ENCODE results near the gene DIPK1B. TPM values are rescaled to one million over a fixed set of nuclear protein-coding genes. Genes with fewer than 3 reads are reported as not detected.

The DIPK1B gene
- total and polyA plus RNA-seq, 2 experiments from 2014 or later = 18.7 to 60.0 TPM

DNA sequence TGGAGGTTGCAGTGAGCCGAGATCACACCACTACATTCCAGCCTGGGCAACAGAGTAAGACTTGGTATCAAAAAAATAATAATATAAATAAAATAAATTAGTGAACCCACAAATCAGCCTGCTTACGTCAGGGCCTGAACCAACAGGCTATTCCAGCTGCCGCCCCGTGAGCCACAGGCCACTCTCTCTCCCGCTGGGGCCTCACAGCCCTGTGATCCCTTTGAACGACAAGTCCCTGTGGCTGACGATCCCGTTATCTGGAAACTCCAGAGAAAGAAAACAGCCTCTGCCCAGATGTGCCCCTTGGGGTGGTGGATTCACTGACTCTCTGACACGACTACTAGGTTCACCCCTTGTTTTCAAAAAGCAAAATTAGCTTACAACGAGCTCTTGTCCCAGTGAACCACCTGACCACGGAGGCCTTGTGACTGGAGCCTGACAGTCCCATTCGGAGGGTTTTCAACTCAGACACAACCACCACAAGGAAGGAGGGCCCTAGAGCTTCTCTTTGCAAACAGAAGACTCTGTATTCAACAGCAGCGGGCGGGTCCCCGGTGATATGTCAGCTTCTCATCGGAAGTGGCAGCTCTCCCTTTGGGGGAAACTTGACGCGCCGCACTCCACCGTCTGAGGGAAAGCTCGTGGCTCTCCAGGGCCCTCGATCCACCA is 4.4 kb upstream of the DIPK1B start:
- no peak overlapping the region for H3K4me2 ChIP-seq
- no peak overlapping the region for H2AFZ ChIP-seq
- H3K9me2 ChIP-seq (ENCODE audit: insufficient read depth) = no peaks in the 10 kb centered on the region
- no peaks in the 10 kb centered on the region; the same call in 1 of the 2 replicates for H3K79me2 ChIP-seq (replicated peaks; ENCODE audit: insufficient read depth)
- H3K36me3 ChIP-seq (ENCODE audit: insufficient read depth) = no peaks in the 10 kb centered on the region
- H3K4me3 ChIP-seq = no peak overlapping the region
- DNase-seq (ENCODE audit: low spot score) = no peak
- H3K4me1 ChIP-seq (ENCODE audit: insufficient read depth) = peaks cover 4% of the 10 kb centered on the region; the same call in 1 of the 2 replicates
- TF ChIP-seq, protein P1, sequence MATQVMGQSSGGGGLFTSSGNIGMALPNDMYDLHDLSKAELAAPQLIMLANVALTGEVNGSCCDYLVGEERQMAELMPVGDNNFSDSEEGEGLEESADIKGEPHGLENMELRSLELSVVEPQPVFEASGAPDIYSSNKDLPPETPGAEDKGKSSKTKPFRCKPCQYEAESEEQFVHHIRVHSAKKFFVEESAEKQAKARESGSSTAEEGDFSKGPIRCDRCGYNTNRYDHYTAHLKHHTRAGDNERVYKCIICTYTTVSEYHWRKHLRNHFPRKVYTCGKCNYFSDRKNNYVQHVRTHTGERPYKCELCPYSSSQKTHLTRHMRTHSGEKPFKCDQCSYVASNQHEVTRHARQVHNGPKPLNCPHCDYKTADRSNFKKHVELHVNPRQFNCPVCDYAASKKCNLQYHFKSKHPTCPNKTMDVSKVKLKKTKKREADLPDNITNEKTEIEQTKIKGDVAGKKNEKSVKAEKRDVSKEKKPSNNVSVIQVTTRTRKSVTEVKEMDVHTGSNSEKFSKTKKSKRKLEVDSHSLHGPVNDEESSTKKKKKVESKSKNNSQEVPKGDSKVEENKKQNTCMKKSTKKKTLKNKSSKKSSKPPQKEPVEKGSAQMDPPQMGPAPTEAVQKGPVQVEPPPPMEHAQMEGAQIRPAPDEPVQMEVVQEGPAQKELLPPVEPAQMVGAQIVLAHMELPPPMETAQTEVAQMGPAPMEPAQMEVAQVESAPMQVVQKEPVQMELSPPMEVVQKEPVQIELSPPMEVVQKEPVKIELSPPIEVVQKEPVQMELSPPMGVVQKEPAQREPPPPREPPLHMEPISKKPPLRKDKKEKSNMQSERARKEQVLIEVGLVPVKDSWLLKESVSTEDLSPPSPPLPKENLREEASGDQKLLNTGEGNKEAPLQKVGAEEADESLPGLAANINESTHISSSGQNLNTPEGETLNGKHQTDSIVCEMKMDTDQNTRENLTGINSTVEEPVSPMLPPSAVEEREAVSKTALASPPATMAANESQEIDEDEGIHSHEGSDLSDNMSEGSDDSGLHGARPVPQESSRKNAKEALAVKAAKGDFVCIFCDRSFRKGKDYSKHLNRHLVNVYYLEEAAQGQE (IDR thresholded peaks at IDR 0.05; ENCODE audit: unreplicated experiment) = no peak
- TF ChIP-seq ZNF114 (CRISPR knock-in tag; IDR thresholded peaks at IDR 0.05) (no peak), EZH2phosphoT487 (IDR thresholded peaks at IDR 0.05; ENCODE audit: unreplicated experiment) (no peak), JUNB (IDR thresholded peaks at IDR 0.05; ENCODE audit: unreplicated experiment) (no peak), STAT1 (IDR thresholded peaks at IDR 0.05; ENCODE audit: unreplicated experiment) (no peak)
- TF ChIP-seq, protein P2, sequence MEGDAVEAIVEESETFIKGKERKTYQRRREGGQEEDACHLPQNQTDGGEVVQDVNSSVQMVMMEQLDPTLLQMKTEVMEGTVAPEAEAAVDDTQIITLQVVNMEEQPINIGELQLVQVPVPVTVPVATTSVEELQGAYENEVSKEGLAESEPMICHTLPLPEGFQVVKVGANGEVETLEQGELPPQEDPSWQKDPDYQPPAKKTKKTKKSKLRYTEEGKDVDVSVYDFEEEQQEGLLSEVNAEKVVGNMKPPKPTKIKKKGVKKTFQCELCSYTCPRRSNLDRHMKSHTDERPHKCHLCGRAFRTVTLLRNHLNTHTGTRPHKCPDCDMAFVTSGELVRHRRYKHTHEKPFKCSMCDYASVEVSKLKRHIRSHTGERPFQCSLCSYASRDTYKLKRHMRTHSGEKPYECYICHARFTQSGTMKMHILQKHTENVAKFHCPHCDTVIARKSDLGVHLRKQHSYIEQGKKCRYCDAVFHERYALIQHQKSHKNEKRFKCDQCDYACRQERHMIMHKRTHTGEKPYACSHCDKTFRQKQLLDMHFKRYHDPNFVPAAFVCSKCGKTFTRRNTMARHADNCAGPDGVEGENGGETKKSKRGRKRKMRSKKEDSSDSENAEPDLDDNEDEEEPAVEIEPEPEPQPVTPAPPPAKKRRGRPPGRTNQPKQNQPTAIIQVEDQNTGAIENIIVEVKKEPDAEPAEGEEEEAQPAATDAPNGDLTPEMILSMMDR (conservative IDR thresholded peaks at IDR 0.05; ENCODE audit: low read depth in 2 of 2) = no peak
- Mint-ChIP-seq H3K36me3 (ENCODE audit: low read depth) (no peaks in the 10 kb centered on the region), H3K27me3 (ENCODE audit: insufficient read depth, low read depth, poor library complexity) (peaks cover 13% of the 10 kb centered on the region), H3K27ac (no peak overlapping the region), H3K4me1 (no peaks in the 10 kb centered on the region), H3K9me3 (no peaks in the 10 kb centered on the region), H3K4me3 (no peak overlapping the region)
- H3F3A ChIP-seq (replicated peaks; ENCODE audit: low read depth) = 0 out of 2 replicates have a peak, but pooled peaks cover 7% of the 10 kb centered on the region
- no peak for ATAC-seq
- H3K27ac ChIP-seq (ENCODE audit: low read depth) = no peak overlapping the region
- peaks cover 13% of the 10 kb centered on the region for H3K27me3 ChIP-seq (ENCODE audit: insufficient read depth)
- H4K20me1 ChIP-seq (replicated peaks; ENCODE audit: insufficient read depth) = no peaks in the 10 kb centered on the region

DNA sequence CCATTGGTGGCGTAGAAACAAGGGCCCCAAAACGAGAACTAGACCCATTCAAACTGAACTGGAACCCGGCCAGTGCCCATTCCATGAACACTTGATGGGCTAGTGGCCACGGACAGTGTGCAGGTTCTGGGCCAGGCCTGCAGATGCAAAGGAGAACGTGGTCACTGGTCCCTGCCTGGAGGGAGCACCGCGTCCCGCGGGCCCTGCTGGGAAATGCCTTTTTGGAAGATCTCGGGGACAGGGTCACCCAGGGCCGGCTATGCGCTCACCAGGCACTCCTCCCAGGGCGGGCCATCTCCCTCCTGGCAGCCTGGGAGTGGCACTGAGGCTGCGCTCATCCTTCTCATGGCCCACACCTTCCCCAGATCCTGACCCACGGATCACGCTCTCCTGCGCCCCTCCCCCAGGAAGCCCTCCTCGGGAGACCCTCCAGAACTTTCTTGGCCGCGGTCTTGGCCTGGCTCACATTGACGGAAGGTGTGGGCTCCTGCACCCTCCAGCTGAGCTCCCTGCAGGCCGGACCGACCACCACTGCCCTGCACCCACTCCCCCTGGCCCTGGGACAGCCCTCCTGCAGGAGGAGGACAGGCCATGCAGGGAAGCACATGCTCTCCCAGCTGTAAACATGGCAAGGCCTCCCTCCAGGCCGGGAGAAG is 2.8 kb upstream of the DIPK1B start:
- Histone ChIP-seq H3K9me2 (ENCODE audit: insufficient read depth) (no peaks in the 10 kb centered on the region), H4K20me1 (replicated peaks; ENCODE audit: insufficient read depth) (peaks cover 7% of the 10 kb centered on the region), H3K4me2 (no peak overlapping the region), H3K4me1 (ENCODE audit: insufficient read depth) (peaks cover 4% of the 10 kb centered on the region; the same call in 1 of the 2 replicates), H3K4me3 (no peak overlapping the region), H3F3A (replicated peaks; ENCODE audit: low read depth) (0 out of 2 replicates have a peak, but pooled peaks cover 7% of the 10 kb centered on the region), H2AFZ (no peak overlapping the region), H3K79me2 (replicated peaks; ENCODE audit: insufficient read depth) (peaks cover 10% of the 10 kb centered on the region; the same call in 1 of the 2 replicates), H3K27ac (ENCODE audit: low read depth) (no peak overlapping the region), H3K27me3 (ENCODE audit: insufficient read depth) (peaks cover 13% of the 10 kb centered on the region), H3K36me3 (ENCODE audit: insufficient read depth) (no peaks in the 10 kb centered on the region)
- Mint-ChIP-seq H3K27ac (no peak overlapping the region), H3K4me1 (peaks cover 3% of the 10 kb centered on the region; the same call in 2 of the 3 replicates), H3K27me3 (ENCODE audit: insufficient read depth, low read depth, poor library complexity) (peaks cover 13% of the 10 kb centered on the region), H3K4me3 (no peak overlapping the region), H3K36me3 (ENCODE audit: low read depth) (no peaks in the 10 kb centered on the region), H3K9me3 (no peaks in the 10 kb centered on the region)
- DNase-seq (ENCODE audit: low spot score) (no peak), ATAC-seq (no peak)
- TF ChIP-seq POLR2AphosphoS5 (IDR thresholded peaks at IDR 0.05; ENCODE audit: low read depth) = no peak
- TF ChIP-seq STAT1 (IDR thresholded peaks at IDR 0.05; ENCODE audit: unreplicated experiment) = no peak
- TF ChIP-seq, protein P1 (IDR thresholded peaks at IDR 0.05; ENCODE audit: unreplicated experiment) = no peak
- TF ChIP-seq EZH2 (IDR thresholded peaks at IDR 0.05; ENCODE audit: low read depth, unreplicated experiment) = no peak
- TF ChIP-seq NANOG (IDR thresholded peaks at IDR 0.05; ENCODE audit: borderline replicate concordance) = no peak
- no peak for TF ChIP-seq EZH2phosphoT487 (IDR thresholded peaks at IDR 0.05; ENCODE audit: unreplicated experiment)
- no peak for TF ChIP-seq ZNF114 (CRISPR knock-in tag; IDR thresholded peaks at IDR 0.05)
- TF ChIP-seq CREB1 (CRISPR knock-in tag; IDR thresholded peaks at IDR 0.05; ENCODE audit: low read depth) = no peak
- TF ChIP-seq, protein P3, sequence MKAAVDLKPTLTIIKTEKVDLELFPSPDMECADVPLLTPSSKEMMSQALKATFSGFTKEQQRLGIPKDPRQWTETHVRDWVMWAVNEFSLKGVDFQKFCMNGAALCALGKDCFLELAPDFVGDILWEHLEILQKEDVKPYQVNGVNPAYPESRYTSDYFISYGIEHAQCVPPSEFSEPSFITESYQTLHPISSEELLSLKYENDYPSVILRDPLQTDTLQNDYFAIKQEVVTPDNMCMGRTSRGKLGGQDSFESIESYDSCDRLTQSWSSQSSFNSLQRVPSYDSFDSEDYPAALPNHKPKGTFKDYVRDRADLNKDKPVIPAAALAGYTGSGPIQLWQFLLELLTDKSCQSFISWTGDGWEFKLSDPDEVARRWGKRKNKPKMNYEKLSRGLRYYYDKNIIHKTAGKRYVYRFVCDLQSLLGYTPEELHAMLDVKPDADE (IDR thresholded peaks at IDR 0.05) = no peak
- no peak for TF ChIP-seq ZNF331 (CRISPR knock-in tag; IDR thresholded peaks at IDR 0.05; ENCODE audit: low read depth)
- no peak for TF ChIP-seq JUNB (IDR thresholded peaks at IDR 0.05; ENCODE audit: unreplicated experiment)

Measured in GM23338 (cell line).